H1 (cell line): ENCODE results near the gene REM2. TPM values are rescaled to one million over a fixed set of nuclear protein-coding genes. Genes with fewer than 3 reads are reported as not detected.

Experiments
- CTCF ChIA-PET: fragments of 300-600 bp; sonication (Branson Sonifier 250); formaldehyde crosslinking; loops from one replicate; lab custom pipeline; 2021; ENCODE audit not compliant: partially characterized antibody; lab: Charles Lee
- POLR2A ChIA-PET: fragments of 300-600 bp; sonication (Branson Sonifier 250); formaldehyde crosslinking; loops from one replicate; lab custom pipeline; 2021; ENCODE audit warnings: inconsistent platforms; ENCODE audit not compliant: partially characterized antibody; lab: Charles Lee
- DNase-seq, 2 experiments: peaks; one replicate each; pipeline versions ENCODE4 v3.0.0 to v3.0.0-alpha.2; 2010 to 2022; ENCODE audit warnings: low spot score in 2 of 2, low read depth in 1 of 2, mixed read lengths in 1 of 2
- FAIRE-seq: peaks from 2 replicates; lab custom pipeline; 2011; peaks lifted over from hg19 to GRCh38; lab: Jason Lieb, UNC
- H2AFZ ChIP-seq: 2 replicates; pipeline ENCODE4 v1.8.1; 2012; ENCODE audit warnings: low read length, inconsistent platforms
- H2AK5ac ChIP-seq: 2 replicates; pipeline ENCODE4 v1.6.1; 2013; ENCODE audit warnings: low read depth, low read length
- H2BK120ac ChIP-seq: replicated peaks from 2 replicates; pipeline ENCODE3; 2013; ENCODE audit warnings: low read depth, low read length, inconsistent platforms
- H2BK12ac ChIP-seq: 2 replicates; pipeline ENCODE4 v1.6.1; 2013; ENCODE audit warnings: low read depth, low read length
- H2BK15ac ChIP-seq: 2 replicates; pipeline ENCODE4 v1.6.1; 2013; ENCODE audit warnings: low read length
- H2BK20ac ChIP-seq: 2 replicates; pipeline ENCODE4 v1.6.1; 2013; ENCODE audit warnings: low read length
- H2BK5ac ChIP-seq: 2 replicates; pipeline ENCODE4 v1.6.1; 2013; ENCODE audit warnings: low read depth, low read length
- H3K14ac ChIP-seq: 2 replicates; pipeline ENCODE4 v1.6.1; 2013; ENCODE audit warnings: inconsistent platforms; ENCODE audit not compliant: insufficient read length
- H3K18ac ChIP-seq: 2 replicates; pipeline ENCODE4 v1.6.1; 2013; ENCODE audit warnings: low read length; ENCODE audit errors: extremely low read depth
- H3K23ac ChIP-seq: 2 replicates; pipeline ENCODE4 v1.6.1; 2013; ENCODE audit warnings: inconsistent platforms; ENCODE audit not compliant: insufficient read length
- H3K23me2 ChIP-seq: 2 replicates; pipeline ENCODE4 v1.6.1; 2013; ENCODE audit warnings: low read depth, low read length
- H3K27ac ChIP-seq: 2 replicates; pipeline ENCODE4 v1.6.1; 2011; ENCODE audit warnings: low read depth, low read length, inconsistent platforms
- H3K27me3 ChIP-seq, 4 experiments: replicated peaks in 1 of 4; 1 replicate in 1 of 4; 2 replicates in 3 of 4; pipeline versions ENCODE4 v1.6.1 to v1.8.1; 2011 to 2013; ENCODE audit warnings: low read length in 3 of 4, mild to moderate bottlenecking in 3 of 4, inconsistent platforms in 2 of 4, mixed read lengths in 2 of 4, moderate library complexity in 1 of 4; ENCODE audit not compliant: control insufficient read depth in 3 of 4, insufficient read depth in 3 of 4; ENCODE audit errors: extremely low read depth in 1 of 4
- H3K36me3 ChIP-seq, 4 experiments: 2 replicates each; pipeline versions ENCODE4 v1.6.1 to v1.8.1; 2011 to 2013; ENCODE audit warnings: mild to moderate bottlenecking in 4 of 4, low read length in 3 of 4, moderate library complexity in 2 of 4, control low read depth in 1 of 4, inconsistent platforms in 1 of 4; ENCODE audit not compliant: insufficient read depth in 4 of 4, control insufficient read depth in 2 of 4
- H3K4ac ChIP-seq: replicated peaks from 2 replicates; pipeline ENCODE3; 2013; ENCODE audit warnings: low read length, low read depth, mixed read lengths, inconsistent platforms; ENCODE audit not compliant: insufficient read length
- H3K4me1 ChIP-seq, 4 experiments: replicated peaks in 1 of 4; 1 replicate in 1 of 4; 2 replicates in 3 of 4; pipeline versions ENCODE4 v1.6.1 to v1.8.1; 2011 to 2013; ENCODE audit warnings: low read length in 3 of 4, inconsistent platforms in 2 of 4, mixed read lengths in 1 of 4; ENCODE audit not compliant: insufficient read depth in 4 of 4, control insufficient read depth in 3 of 4
- H3K4me2 ChIP-seq, 2 experiments: 2 replicates each; pipeline versions ENCODE4 v1.6.1 to v1.8.1; 2011 to 2013; ENCODE audit warnings: low read depth in 2 of 2, low read length in 2 of 2, control low read depth in 1 of 2, inconsistent platforms in 1 of 2, mild to moderate bottlenecking in 1 of 2; ENCODE audit not compliant: insufficient read depth in 1 of 2
- H3K4me3 ChIP-seq, 4 experiments: fragments of 200-600, 300-600 bp in 1 of 4; sonication (generic), shearing (Covaris generic), sonication (Bioruptor Twin) in 1 of 4; 2 replicates each; pipeline versions ENCODE4 v1.5.1 to v1.8.1; 2011 to 2016; ENCODE audit warnings: low read length in 4 of 4, low read depth in 3 of 4, control low read depth in 2 of 4, inconsistent platforms in 2 of 4, mild to moderate bottlenecking in 2 of 4, mixed read lengths in 1 of 4, moderate library complexity in 1 of 4; ENCODE audit not compliant: insufficient read depth in 2 of 4; ENCODE audit errors: extremely low read depth in 1 of 4
- H3K56ac ChIP-seq: replicated peaks from 2 replicates; pipeline ENCODE3; 2013; ENCODE audit warnings: low read depth, mild to moderate bottlenecking, mixed read lengths, low read length, inconsistent platforms; ENCODE audit not compliant: insufficient read length
- H3K79me1 ChIP-seq: 2 replicates; pipeline ENCODE4 v1.6.1; 2013; ENCODE audit warnings: low read depth, low read length, control low read depth
- H3K79me2 ChIP-seq, 2 experiments: 2 replicates each; pipeline versions ENCODE4 v1.6.1 to v1.8.1; 2012 to 2013; ENCODE audit warnings: low read length in 2 of 2, mild to moderate bottlenecking in 2 of 2, inconsistent platforms in 1 of 2; ENCODE audit not compliant: insufficient read depth in 2 of 2, control insufficient read depth in 1 of 2
- H3K9ac ChIP-seq, 4 experiments: replicated peaks in 1 of 4; 1 replicate in 1 of 4; 2 replicates in 3 of 4; pipeline versions ENCODE4 v1.6.1 to v1.8.1; 2011 to 2013; ENCODE audit warnings: low read depth in 3 of 4, low read length in 3 of 4, control low read depth in 2 of 4, mild to moderate bottlenecking in 2 of 4, moderate library complexity in 2 of 4, inconsistent platforms in 1 of 4; ENCODE audit errors: extremely low read depth in 1 of 4
- H3K9me3 ChIP-seq, 2 experiments: 2 replicates each; pipeline versions ENCODE4 v1.6.1 to v1.8.1; 2012 to 2013; ENCODE audit warnings: mild to moderate bottlenecking in 2 of 2, moderate library complexity in 2 of 2, control low read depth in 1 of 2, inconsistent platforms in 1 of 2, low read depth in 1 of 2, low read length in 1 of 2, mixed read lengths in 1 of 2; ENCODE audit not compliant: insufficient read depth in 2 of 2
- H4K20me1 ChIP-seq, 2 experiments: replicated peaks in 1 of 2; 2 replicates each; pipeline versions ENCODE3 to v1.8.1; 2011 to 2013; ENCODE audit warnings: inconsistent platforms in 2 of 2, low read length in 2 of 2, mild to moderate bottlenecking in 1 of 2; ENCODE audit not compliant: insufficient read depth in 2 of 2, control insufficient read depth in 1 of 2
- H4K5ac ChIP-seq: 2 replicates; pipeline ENCODE4 v1.6.1; 2013; ENCODE audit warnings: low read length, low read depth, mixed read lengths, inconsistent platforms; ENCODE audit not compliant: insufficient read length
- H4K8ac ChIP-seq: 2 replicates; pipeline ENCODE4 v1.8.0; 2013; ENCODE audit warnings: mild to moderate bottlenecking, moderate library complexity, low read length, inconsistent platforms; ENCODE audit not compliant: insufficient read depth; ENCODE audit errors: extremely low read depth
- H4K91ac ChIP-seq: replicated peaks from 2 replicates; pipeline ENCODE3; 2013; ENCODE audit warnings: low read length, mixed read lengths, inconsistent platforms; ENCODE audit not compliant: insufficient read length
- CBX5 ChIP-seq: fragments of 300-800, 300-1000 bp; sonication (generic); IDR thresholded peaks from 2 replicates; pipeline ENCODE4 v1.7.1; 2016; ENCODE audit warnings: antibody characterized with exemption, low read length, low read depth
- CHD2 ChIP-seq: IDR thresholded peaks from 2 replicates; pipeline ENCODE4 v1.6.1; 2012; ENCODE audit warnings: low read length, improper control_type of control experiment
- CTBP2 ChIP-seq: IDR thresholded peaks from 2 replicates; pipeline ENCODE4 v1.7.0; 2011; ENCODE audit warnings: borderline replicate concordance, mild to moderate bottlenecking, moderate library complexity, mixed read lengths, low read length; ENCODE audit not compliant: insufficient read depth, insufficient read length
- POLR2A ChIP-seq, 2 experiments: IDR thresholded peaks; 1 replicate in 1 of 2; 2 replicates in 1 of 2; pipeline ENCODE4 v1.6.1; 2011; ENCODE audit warnings: low read depth in 2 of 2, low read length in 2 of 2, mild to moderate bottlenecking in 2 of 2; ENCODE audit errors: control extremely low read depth in 1 of 2
- SIN3A ChIP-seq, 2 experiments: IDR thresholded peaks in 1 of 2; conservative IDR thresholded peaks in 1 of 2; 2 replicates each; pipeline ENCODE4 v1.6.1; 2011 to 2012; ENCODE audit warnings: low read length in 2 of 2, improper control_type of control experiment in 1 of 2, low read depth in 1 of 2, mild to moderate bottlenecking in 1 of 2
- SP2 ChIP-seq: IDR thresholded peaks from 2 replicates; pipeline ENCODE4 v1.6.1; 2012; ENCODE audit warnings: mild to moderate bottlenecking, low read length, inconsistent platforms
- SP4 ChIP-seq: IDR thresholded peaks from 2 replicates; pipeline ENCODE4 v1.6.1; 2012; ENCODE audit warnings: low read length, inconsistent platforms
- YY1 ChIP-seq: IDR thresholded peaks from 2 replicates; pipeline ENCODE4 v1.6.1; 2011; ENCODE audit warnings: low read depth, mild to moderate bottlenecking, low read length
- WGBS, 2 experiments: shearing (Covaris generic) in 1 of 2; methylation state at CpG; one replicate each; pipeline versions ENCODE4 v1.1.6 to v1.1.7; 2013 to 2015; ENCODE audit warnings: low lambda C conversion rate in 2 of 2, mixed read lengths in 2 of 2, inconsistent platforms in 1 of 2, low coverage in 1 of 2, missing lambda C conversion rate in 1 of 2; ENCODE audit not compliant: insufficient replicate concordance in 2 of 2, insufficient coverage in 1 of 2, insufficient read length in 1 of 2; ENCODE audit errors: extremely low coverage in 1 of 2, missing lambda C conversion rate in 1 of 2; 5-methylcytosine and 5-hydroxymethylcytosine counted together
- polyA plus RNA-seq, 7 experiments: library from polyadenylated mRNA; depleted of rRNA in 3 of 7; stranded (reverse) in 5 of 7; unstranded in 2 of 7; fragments of >200 nt in 5 of 7; fragments of 200-250 nt in 2 of 7; gene quantifications; 1 replicate in 5 of 7; 2 replicates in 1 of 7; 4 replicates in 1 of 7; pipeline versions ENCODE4 v1.2.1 to v1.2.3, GENCODE V29; 2011 to 2013; ENCODE audit warnings: missing spikeins in 2 of 7, mixed read lengths in 2 of 7
- total RNA-seq: library from RNA; stranded (reverse); fragmentation: NEBNext Ultra II Directional; extraction: Animal tissue kit (Norgen Biotek cat#: 25700); gene quantifications from 2 replicates; pipeline ENCODE4 v1.2.1, GENCODE V29; 2021
- TF ChIP-seq, protein P1 (sequence below): IDR thresholded peaks from 2 replicates; pipeline ENCODE4 v1.6.1; 2012; ENCODE audit warnings: inconsistent platforms
- TF ChIP-seq, protein P2 (sequence below): IDR thresholded peaks from 2 replicates; pipeline ENCODE4 v1.6.1; 2011; ENCODE audit warnings: low read length, improper control_type of control experiment
- TF ChIP-seq, protein P3 (sequence below): IDR thresholded peaks from 2 replicates; pipeline ENCODE4 v1.6.1; 2012; ENCODE audit warnings: low read length, inconsistent platforms

REM2 gene
- total and polyA plus RNA-seq, 2 of the 8 experiments (the other 6 are each of a cell fraction or from before 2014, with no cell fraction given) = 1.00 to 1.1 TPM

DNA sequence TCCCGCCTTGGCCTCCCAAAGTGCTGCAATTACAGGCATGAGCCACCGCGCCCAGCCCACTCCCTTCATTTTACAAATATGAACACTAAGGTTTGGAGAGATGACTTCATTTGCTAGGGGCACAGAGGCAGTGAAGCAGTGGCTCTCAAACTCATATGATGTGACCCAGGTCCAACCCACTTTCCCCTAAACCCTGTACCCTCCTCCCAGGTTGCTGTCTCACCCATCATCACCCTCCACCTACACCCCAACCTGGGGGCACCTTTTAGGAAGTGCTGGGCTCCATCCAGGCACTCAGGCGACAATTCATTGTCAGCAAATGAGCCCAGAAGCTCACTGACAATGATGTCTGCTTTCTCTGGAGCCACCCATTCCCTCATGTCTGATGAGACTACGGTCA, 40.7 kb downstream of the REM2 start:
- DNase-seq = no peak
- H3K27me3 ChIP-seq = no peaks in the 10 kb centered on the region
- FAIRE-seq = no peak
- H2BK5ac ChIP-seq = no peak overlapping the region
- no peak overlapping the region for H2BK20ac ChIP-seq
- POLR2A ChIA-PET = interaction anchor here (1.4 to 1.7 kb wide), 3 partner anchors 7 to 145 kb away, joined by 3 to 4 read pairs (median 3); partner anchors contain the start of gene HAUS4
- no peak overlapping the region for H4K91ac ChIP-seq
- H3K56ac ChIP-seq = no peak overlapping the region
- H3K14ac ChIP-seq = no peak overlapping the region
- H3K27ac ChIP-seq = no peak overlapping the region
- peaks cover 0 to 9% (median 5%) of the 10 kb centered on the region in 4 experiments; a peak in 4 of 7 replicates for H3K4me1 ChIP-seq
- no peak overlapping the region for H4K5ac ChIP-seq
- peaks cover 0 to 2% of the 10 kb centered on the region in 2 experiments for H4K20me1 ChIP-seq
- no peak overlapping the region for H3K4me2 ChIP-seq
- CTCF ChIA-PET = interaction anchor here (1.3 kb wide), 1 partner anchor 364 kb away, joined by 3 read pairs; no protein-coding TSS in a partner anchor
- no peak overlapping the region for H2BK15ac ChIP-seq
- H3K4me3 ChIP-seq = no peak overlapping the region
- no peaks in the 10 kb centered on the region for H3K9me3 ChIP-seq
- peaks cover 7% of the 10 kb centered on the region for H3K23me2 ChIP-seq
- H3K79me1 ChIP-seq = peaks cover 5% of the 10 kb centered on the region; the same call in 1 of the 2 replicates
- H2BK120ac ChIP-seq = no peak overlapping the region
- H3K4ac ChIP-seq = no peak overlapping the region
- no peak overlapping the region for H2AFZ ChIP-seq
- no peak overlapping the region for H2AK5ac ChIP-seq
- no peak for TF ChIP-seq SP2
- no peak for TF ChIP-seq SIN3A (conservative IDR thresholded peaks at IDR 0.05 in 1 of 2, IDR thresholded peaks at IDR 0.05 in 1 of 2; ENCODE audit: low read depth in 1 of 2, low read length in 2 of 2)
- TF ChIP-seq, protein P1, sequence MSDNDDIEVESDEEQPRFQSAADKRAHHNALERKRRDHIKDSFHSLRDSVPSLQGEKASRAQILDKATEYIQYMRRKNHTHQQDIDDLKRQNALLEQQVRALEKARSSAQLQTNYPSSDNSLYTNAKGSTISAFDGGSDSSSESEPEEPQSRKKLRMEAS = no peak
- TF ChIP-seq SP4 = no peak
- TF ChIP-seq, protein P2, sequence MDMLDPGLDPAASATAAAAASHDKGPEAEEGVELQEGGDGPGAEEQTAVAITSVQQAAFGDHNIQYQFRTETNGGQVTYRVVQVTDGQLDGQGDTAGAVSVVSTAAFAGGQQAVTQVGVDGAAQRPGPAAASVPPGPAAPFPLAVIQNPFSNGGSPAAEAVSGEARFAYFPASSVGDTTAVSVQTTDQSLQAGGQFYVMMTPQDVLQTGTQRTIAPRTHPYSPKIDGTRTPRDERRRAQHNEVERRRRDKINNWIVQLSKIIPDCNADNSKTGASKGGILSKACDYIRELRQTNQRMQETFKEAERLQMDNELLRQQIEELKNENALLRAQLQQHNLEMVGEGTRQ = no peak
- no peak for TF ChIP-seq POLR2A (IDR thresholded peaks at IDR 0.05; ENCODE audit: control extremely low read depth in 1 of 2, low read depth in 2 of 2, low read length in 2 of 2)
- no peak for TF ChIP-seq CHD2
- TF ChIP-seq CBX5 = no peak
- no peak for TF ChIP-seq YY1
- TF ChIP-seq CTBP2 = no peak
- TF ChIP-seq, protein P3, sequence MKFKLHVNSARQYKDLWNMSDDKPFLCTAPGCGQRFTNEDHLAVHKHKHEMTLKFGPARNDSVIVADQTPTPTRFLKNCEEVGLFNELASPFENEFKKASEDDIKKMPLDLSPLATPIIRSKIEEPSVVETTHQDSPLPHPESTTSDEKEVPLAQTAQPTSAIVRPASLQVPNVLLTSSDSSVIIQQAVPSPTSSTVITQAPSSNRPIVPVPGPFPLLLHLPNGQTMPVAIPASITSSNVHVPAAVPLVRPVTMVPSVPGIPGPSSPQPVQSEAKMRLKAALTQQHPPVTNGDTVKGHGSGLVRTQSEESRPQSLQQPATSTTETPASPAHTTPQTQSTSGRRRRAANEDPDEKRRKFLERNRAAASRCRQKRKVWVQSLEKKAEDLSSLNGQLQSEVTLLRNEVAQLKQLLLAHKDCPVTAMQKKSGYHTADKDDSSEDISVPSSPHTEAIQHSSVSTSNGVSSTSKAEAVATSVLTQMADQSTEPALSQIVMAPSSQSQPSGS = no peak
- H3K36me3 ChIP-seq = peaks cover 31 to 72% (median 53%) of the 10 kb centered on the region in 4 experiments
- 96% methylated on average over 5 of the region's 5 CpGs; no CpG with 5 or more reads in 1 of the 2 experiments for WGBS, 2 experiments
- no peak overlapping the region for H3K9ac ChIP-seq
- H4K8ac ChIP-seq = no peak overlapping the region
- H2BK12ac ChIP-seq = no peak overlapping the region
- H3K18ac ChIP-seq = no peak overlapping the region
- H3K79me2 ChIP-seq = peaks cover 5 to 19% of the 10 kb centered on the region in 2 experiments
- H3K23ac ChIP-seq = no peak overlapping the region
